Measurements from ENCODE around the gene HRAS. TPM values are rescaled to one million over a fixed set of nuclear protein-coding genes. Genes with fewer than 3 reads are reported as not detected.
"Not testable (repeated sequence)": the region's sequence is repeated elsewhere in the genome, so short reads cannot be mapped to it uniquely, and the experiment has no call there.

Gene HRAS
- polyA plus RNA-seq, 3 donors = 10.1 to 32.9 (median 10.3) TPM

GRCh38 chr11:574632-575312 lies 39.4 kb upstream of the HRAS start:
- WGBS (ENCODE audit: insufficient coverage) = 23% methylated on average over 20 of the region's 25 CpGs
- Mint-ChIP-seq H3K27me3 (ENCODE audit: low read depth in 3 of 3) (peaks cover 32 to 50% (median 42%) of the 10 kb centered on the region in 3 donors), H3K4me1 (peaks cover 34% of the 10 kb centered on the region), H3K9me3 (peaks cover 0 to 14% (median 3%) of the 10 kb centered on the region in 7 donors), H3K4me3 (peak overlapping the region; percentile 77 to 91), H3K36me3 (peaks cover 6 to 8% of the 10 kb centered on the region in 2 donors), H3K27ac (peak overlapping the region in 2 of 7 donors; percentile 34 to 73)
- peak overlapping the region in 1 of 3 experiments; percentile 78 for H3K4me3 ChIP-seq (replicated peaks in 1 of 3; ENCODE audit: low read depth in 2 of 3, low read length in 3 of 3)
- H2AFZ ChIP-seq (ENCODE audit: insufficient read depth, low read depth, low read length, poor library complexity, severe bottlenecking) = peak overlapping the region; percentile 92
- H3K36me3 ChIP-seq (replicated peaks in 1 of 2; ENCODE audit: control insufficient read depth in 1 of 2, insufficient read depth in 2 of 2, low read length in 2 of 2) = peaks cover 0 to 2% of the 10 kb centered on the region in 2 donors
- peaks cover 22 to 37% of the 10 kb centered on the region in 2 donors for H3K4me1 ChIP-seq (ENCODE audit: control insufficient read depth in 1 of 2, insufficient read depth in 2 of 2, low read length in 2 of 2)
- H3K79me2 ChIP-seq (ENCODE audit: insufficient read depth, low read length) = peaks cover 31% of the 10 kb centered on the region
- no peak for DNase-seq
- TF ChIP-seq CTCF (IDR thresholded peaks at IDR 0.05) = no peak
- peaks cover 31% of the 10 kb centered on the region for H4K20me1 ChIP-seq (ENCODE audit: insufficient read depth, low read length)
- H3K27me3 ChIP-seq (ENCODE audit: control insufficient read depth in 2 of 2, insufficient read depth in 2 of 2, low read length in 2 of 2) = peaks cover 8 to 36% of the 10 kb centered on the region in 2 donors
- H3K9ac ChIP-seq (ENCODE audit: insufficient read depth, low read length, poor library complexity, severe bottlenecking) = no peak overlapping the region
- intact Hi-C loops (cut with micrococcal nuclease) = loop anchor here (5.0 kb wide), 2 partner anchors 38 to 67 kb away; partner anchors contain the start of gene RNH1 (in 1 of the 2)
- peaks cover 0 to 3% of the 10 kb centered on the region in 2 donors for H3K9me3 ChIP-seq (replicated peaks in 1 of 2; ENCODE audit: control insufficient read depth in 1 of 2, insufficient read depth in 1 of 2, low read length in 2 of 2)
- no peak overlapping the region for H3K27ac ChIP-seq (ENCODE audit: low read depth in 1 of 2, low read length in 2 of 2)
- H3K4me2 ChIP-seq (replicated peaks; ENCODE audit: extremely low read depth, low read length, poor library complexity, severe bottlenecking) = peak overlapping the region; percentile 97

GRCh38 chr11:574031-574570 lies 38.7 kb upstream of the HRAS start:
- WGBS (ENCODE audit: insufficient coverage) = 57% methylated on average over 8 of the region's 14 CpGs
- Mint-ChIP-seq H3K9me3 (peaks cover 0 to 20% (median 3%) of the 10 kb centered on the region in 7 donors), H3K27me3 (ENCODE audit: low read depth in 3 of 3) (peaks cover 35 to 56% (median 47%) of the 10 kb centered on the region in 3 donors), H3K4me1 (peaks cover 31% of the 10 kb centered on the region), H3K4me3 (peak overlapping the region; percentile 77 to 91)
- H3K9ac ChIP-seq (ENCODE audit: insufficient read depth, low read length, poor library complexity, severe bottlenecking); H3K4me2 ChIP-seq (replicated peaks; ENCODE audit: extremely low read depth, low read length, poor library complexity, severe bottlenecking); H2AFZ ChIP-seq (ENCODE audit: insufficient read depth, low read depth, low read length, poor library complexity, severe bottlenecking); H3K27ac Mint-ChIP-seq; H3K27ac ChIP-seq (ENCODE audit: low read depth in 1 of 2, low read length in 2 of 2); H3K36me3 ChIP-seq (replicated peaks in 1 of 2; ENCODE audit: control insufficient read depth in 1 of 2, insufficient read depth in 2 of 2, low read length in 2 of 2); intact Hi-C loops (cut with micrococcal nuclease); H3K36me3 Mint-ChIP-seq; H3K9me3 ChIP-seq (replicated peaks in 1 of 2; ENCODE audit: control insufficient read depth in 1 of 2, insufficient read depth in 1 of 2, low read length in 2 of 2); DNase-seq; H3K4me3 ChIP-seq (replicated peaks in 1 of 3; ENCODE audit: low read depth in 2 of 3, low read length in 3 of 3): not testable (repeated sequence)
- Histone ChIP-seq H4K20me1 (ENCODE audit: insufficient read depth, low read length) (peaks cover 24% of the 10 kb centered on the region), H3K4me1 (ENCODE audit: control insufficient read depth in 1 of 2, insufficient read depth in 2 of 2, low read length in 2 of 2) (peaks cover 24 to 35% of the 10 kb centered on the region in 2 donors), H3K79me2 (ENCODE audit: insufficient read depth, low read length) (peaks cover 24% of the 10 kb centered on the region), H3K27me3 (ENCODE audit: control insufficient read depth in 2 of 2, insufficient read depth in 2 of 2, low read length in 2 of 2) (peaks cover 8 to 43% of the 10 kb centered on the region in 2 donors)

Data from CD14-positive monocyte (primary cell).